SK-N-DZ (cell line): Measurements from ENCODE around the gene MOGAT2.

Source experiments
- DNase-seq: peaks from one replicate; pipeline ENCODE4 v3.0.0-alpha.2; 2015; ENCODE audit warnings: low spot score

MOGAT2 gene

GRCh38 chr11:75759832-75760231 lies 42.2 kb downstream of the MOGAT2 start:
- DNase-seq: no peak

GRCh38 chr11:75760243-75760642 lies 42.6 kb downstream of the MOGAT2 start:
- DNase-seq: no peak

GRCh38 chr11:75760710-75761493 lies 43.3 kb downstream of the MOGAT2 start:
- no peak for DNase-seq

GRCh38 chr11:75762158-75762557 lies 44.5 kb downstream of the MOGAT2 start:
- DNase-seq: no peak

GRCh38 chr11:75762885-75763284 lies 45.2 kb downstream of the MOGAT2 start:
- no peak for DNase-seq

GRCh38 chr11:75763846-75764245 lies 46.2 kb downstream of the MOGAT2 start:
- no peak for DNase-seq

- no peak for DNase-seq
Observed at GRCh38 chr11:75765116-75765515, 47.5 kb downstream of the MOGAT2 start.

GRCh38 chr11:75766443-75767227 lies 49.0 kb downstream of the MOGAT2 start:
- no peak for DNase-seq

- no peak for DNase-seq
Observed at GRCh38 chr11:75767228-75767572, 49.6 kb downstream of the MOGAT2 start.

GRCh38 chr11:75767793-75768111 lies 50.1 kb downstream of the MOGAT2 start:
- DNase-seq: no peak

- peak; percentile 82 for DNase-seq
Observed at GRCh38 chr11:75768112-75768908, 50.7 kb downstream of the MOGAT2 start, which contains the start of gene DGAT2. Gene DGAT2 (plus strand): TSS chr11:75768778. CDS start chr11:75768992, 214 bp downstream.

- no peak for DNase-seq
Observed at GRCh38 chr11:75768909-75769771, 51.5 kb downstream of the MOGAT2 start.

GRCh38 chr11:75770102-75770501 lies 52.5 kb downstream of the MOGAT2 start:
- DNase-seq: no peak

GRCh38 chr11:75771646-75772410 lies 54.2 kb downstream of the MOGAT2 start:
- DNase-seq: no peak

- DNase-seq: no peak
Observed at GRCh38 chr11:75773595-75774353, 56.1 kb downstream of the MOGAT2 start.

- no peak for DNase-seq
Observed at GRCh38 chr11:75775056-75775455, 57.4 kb downstream of the MOGAT2 start.

GRCh38 chr11:75776546-75776945 lies 58.9 kb downstream of the MOGAT2 start:
- DNase-seq: no peak

GRCh38 chr11:75777461-75778110 lies 59.9 kb downstream of the MOGAT2 start:
- no peak for DNase-seq

GRCh38 chr11:75778962-75779361 lies 61.3 kb downstream of the MOGAT2 start:
- DNase-seq: no peak
